Measurements from ENCODE around the gene SPART.
"Not testable (repeated sequence)": the region's sequence is repeated elsewhere in the genome, so short reads cannot be mapped to it uniquely, and the experiment has no call there.

The SPART gene

GRCh38 chr13:36313047-36313969, 32.9 kb downstream of the SPART start:
- DNase-seq (ENCODE audit: low read depth), result no peak

- DNase-seq (ENCODE audit: low read depth), result no peak
These were observed 35.6 kb downstream of the SPART start for GRCh38 chr13:36310417-36311108.

GRCh38 chr13:36302289-36302688, 43.9 kb downstream of the SPART start:
- no peak for DNase-seq (ENCODE audit: low read depth)

- DNase-seq (ENCODE audit: low read depth), result not testable (repeated sequence)
These were observed 46.7 kb downstream of the SPART start for GRCh38 chr13:36299469-36299868.

GRCh38 chr13:36298535-36299068, 47.6 kb downstream of the SPART start:
- DNase-seq (ENCODE audit: low read depth), result no peak

GRCh38 chr13:36297366-36298338, 48.5 kb downstream of the SPART start, which contains the start of gene CCDC169:
Gene CCDC169 (minus strand): TSS chr13:36297814. CDS start chr13:36297719, 95 bp downstream.
- DNase-seq (ENCODE audit: low read depth), result peak; percentile 40

GRCh38 chr13:36294096-36294495, 52.1 kb downstream of the SPART start:
- DNase-seq (ENCODE audit: low read depth), result no peak

- no peak for DNase-seq (ENCODE audit: low read depth)
These were observed 52.7 kb downstream of the SPART start for GRCh38 chr13:36293497-36293896.

GRCh38 chr13:36288794-36289391, 57.3 kb downstream of the SPART start:
- DNase-seq (ENCODE audit: low read depth), result no peak

- no peak for DNase-seq (ENCODE audit: low read depth)
These were observed 60.2 kb downstream of the SPART start for GRCh38 chr13:36286006-36286405.

GRCh38 chr13:36282821-36283432, 63.3 kb downstream of the SPART start:
- no peak for DNase-seq (ENCODE audit: low read depth)

GRCh38 chr13:36275190-36276002, 70.8 kb downstream of the SPART start:
- DNase-seq (ENCODE audit: low read depth), result no peak

GRCh38 chr13:36273431-36273830, 72.8 kb downstream of the SPART start:
- no peak for DNase-seq (ENCODE audit: low read depth)

GRCh38 chr13:36261976-36262375, 84.2 kb downstream of the SPART start:
- DNase-seq (ENCODE audit: low read depth), result no peak

- no peak for DNase-seq (ENCODE audit: low read depth)
These were observed 85.2 kb downstream of the SPART start for GRCh38 chr13:36261011-36261410.

GRCh38 chr13:36259361-36260137, 86.6 kb downstream of the SPART start:
- DNase-seq (ENCODE audit: low read depth), result no peak

GRCh38 chr13:36258831-36259230, 87.4 kb downstream of the SPART start:
- no peak for DNase-seq (ENCODE audit: low read depth)

Measured in activated T-helper 9 cell treated with anti-CD3 and anti-CD28 coated beads, Interleukin-2, amount 50 U/mL, for 16 hours (primary cell).